Panc1 (cell line): Measurements from ENCODE around the gene DEPP1. TPM values are rescaled to one million over a fixed set of nuclear protein-coding genes. Genes with fewer than 3 reads are reported as not detected.

Source experiments
- ATAC-seq: fragments of 200-7000 bp; cut with Tn5 transposase; 2 replicates; pipeline ENCODE4 v1.9.1; 2020; ENCODE audit warnings: mild to moderate bottlenecking, moderate library complexity
- BruUV-seq: library from RNA; stranded (reverse); fragments of 400-500 nt; replicated peaks from 2 replicates; lab custom pipeline; 2021; lab: Mats Ljungman, UMichigan
- CTCF ChIA-PET: fragments of 300-600 bp; sonication (Branson Sonifier 250); formaldehyde crosslinking; loops from one replicate; lab custom pipeline; 2022; ENCODE audit warnings: antibody characterized with exemption; lab: Charles Lee
- POLR2A ChIA-PET: fragments of 300-600 bp; sonication (Branson Sonifier 250); formaldehyde crosslinking; loops from one replicate; lab custom pipeline; 2022; ENCODE audit warnings: antibody characterized with exemption; lab: Charles Lee
- DNase-seq: peaks from one replicate; pipeline ENCODE4 v3.0.0-alpha.2; 2010; ENCODE audit warnings: low read depth, low spot score
- H3K27ac ChIP-seq: 2 replicates; pipeline ENCODE4 v1.5.1; 2011; ENCODE audit warnings: mild to moderate bottlenecking, low read length, inconsistent platforms
- H3K27me3 ChIP-seq: fragments of 200-500 bp; sonication (Bioruptor generic); 2 replicates; pipeline ENCODE4 v1.6.0; 2014; ENCODE audit warnings: low read length, inconsistent platforms; ENCODE audit not compliant: control insufficient read depth, insufficient read depth
- H3K36me3 ChIP-seq: fragments of 200-500 bp; sonication (Bioruptor generic); 2 replicates; pipeline ENCODE4 v1.5.1; 2014; ENCODE audit warnings: inconsistent platforms, mild to moderate bottlenecking, low read length, moderate library complexity; ENCODE audit not compliant: control insufficient read depth, insufficient read depth
- H3K4me1 ChIP-seq: 2 replicates; pipeline ENCODE4 v1.5.1; 2011; ENCODE audit warnings: inconsistent platforms, mild to moderate bottlenecking, low read length, moderate library complexity; ENCODE audit not compliant: control insufficient read depth, insufficient read depth
- H3K4me3 ChIP-seq, 2 experiments: 2 replicates each; pipeline ENCODE4 v1.5.1; 2011 to 2012; ENCODE audit warnings: low read depth in 2 of 2, low read length in 2 of 2, mild to moderate bottlenecking in 2 of 2, inconsistent platforms in 1 of 2, moderate library complexity in 1 of 2
- H3K9me3 ChIP-seq: fragments of 200-500 bp; sonication (Bioruptor generic); 2 replicates; pipeline ENCODE4 v1.5.1; 2014; ENCODE audit warnings: low read depth, mild to moderate bottlenecking, inconsistent platforms, low read length, moderate library complexity; ENCODE audit not compliant: control insufficient read depth, insufficient read depth
- CTCF ChIP-seq: fragments of 450-650 bp; IDR thresholded peaks from 2 replicates; pipeline ENCODE4 v1.5.1; 2017; ENCODE audit warnings: mild to moderate bottlenecking
- POLR2AphosphoS5 ChIP-seq: IDR thresholded peaks from 2 replicates; pipeline ENCODE4 v1.6.1; 2012; ENCODE audit warnings: mild to moderate bottlenecking, low read depth, low read length, moderate library complexity
- SIN3A ChIP-seq: IDR thresholded peaks from 2 replicates; pipeline ENCODE4 v1.6.1; 2012; ENCODE audit warnings: low read depth, mild to moderate bottlenecking, low read length, moderate library complexity, borderline replicate concordance; ENCODE audit not compliant: insufficient read depth
- TCF7L2 ChIP-seq: IDR thresholded peaks from 2 replicates; pipeline ENCODE4 v1.6.1; 2011; ENCODE audit warnings: mild to moderate bottlenecking, low read depth, low read length, inconsistent platforms
- in situ Hi-C: cut with HindIII; loops from 2 replicates; pipeline ENCODE4 v1.10.0; 2016; ENCODE audit warnings: low sequenced_read_pairs, low pct_unique_long_range_greater_than_20kb
- intact Hi-C: fragments of 100-400 bp; cut with micrococcal nuclease; formaldehyde crosslinking; loops from one replicate; pipeline ENCODE4 v1.10.0; 2022; ENCODE audit not compliant: unreplicated experiment
- total RNA-seq: library from RNA; stranded (reverse); gene quantifications from one replicate; pipeline ENCODE4 v1.2.1, GENCODE V29; 2021; ENCODE audit not compliant: unreplicated experiment
- TF ChIP-seq, protein P1 (sequence below), 2 experiments: IDR thresholded peaks; 2 replicates each; pipeline ENCODE4 v1.6.1; 2011 to 2012; ENCODE audit warnings: low read depth in 2 of 2, control low read depth in 1 of 2, low read length in 1 of 2, mild to moderate bottlenecking in 1 of 2, moderate library complexity in 1 of 2; ENCODE audit not compliant: insufficient read depth in 1 of 2

Gene DEPP1
- total RNA-seq, 1 experiment from 2014 or later, result 16.6 TPM

DNA sequence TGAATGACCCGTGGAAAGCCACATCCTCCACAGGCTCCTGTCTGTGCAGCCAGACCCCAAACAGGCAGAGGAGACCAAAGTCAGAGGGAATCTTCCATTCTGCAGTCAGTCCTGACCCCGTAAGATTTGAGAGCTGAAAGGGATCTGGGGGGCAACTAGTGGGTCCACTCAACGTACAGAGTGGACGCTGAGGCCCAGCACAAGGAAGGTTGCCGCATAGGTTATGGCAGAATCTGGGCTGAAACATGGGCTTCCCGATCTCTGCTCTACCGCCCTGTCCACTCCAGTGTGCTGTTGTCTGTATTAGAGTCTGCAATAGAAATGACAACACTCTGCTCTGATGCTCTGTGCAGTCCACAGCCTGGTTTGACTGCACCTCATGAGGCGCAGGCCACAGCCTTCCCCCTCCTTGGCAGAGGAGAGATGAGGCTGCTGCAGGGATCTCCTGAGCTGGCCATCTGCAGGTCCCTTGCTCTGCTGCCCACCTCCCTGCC is 14.2 kb upstream of the DEPP1 start:
- in situ Hi-C loops, result no loop called here
- Histone ChIP-seq H3K9me3 (no peaks in the 10 kb centered on the region), H3K36me3 (no peaks in the 10 kb centered on the region), H3K27ac (no peak overlapping the region), H3K27me3 (no peaks in the 10 kb centered on the region), H3K4me1 (0 out of 2 replicates have a peak, but pooled peaks cover 7% of the 10 kb centered on the region), H3K4me3 (no peak overlapping the region)
- BruUV-seq, result no TSS peak
- DNase-seq (no peak), ATAC-seq (no peak)
- POLR2A ChIA-PET, result no interaction called here
- TF ChIP-seq CTCF, result no peak
- TF ChIP-seq, protein P1, sequence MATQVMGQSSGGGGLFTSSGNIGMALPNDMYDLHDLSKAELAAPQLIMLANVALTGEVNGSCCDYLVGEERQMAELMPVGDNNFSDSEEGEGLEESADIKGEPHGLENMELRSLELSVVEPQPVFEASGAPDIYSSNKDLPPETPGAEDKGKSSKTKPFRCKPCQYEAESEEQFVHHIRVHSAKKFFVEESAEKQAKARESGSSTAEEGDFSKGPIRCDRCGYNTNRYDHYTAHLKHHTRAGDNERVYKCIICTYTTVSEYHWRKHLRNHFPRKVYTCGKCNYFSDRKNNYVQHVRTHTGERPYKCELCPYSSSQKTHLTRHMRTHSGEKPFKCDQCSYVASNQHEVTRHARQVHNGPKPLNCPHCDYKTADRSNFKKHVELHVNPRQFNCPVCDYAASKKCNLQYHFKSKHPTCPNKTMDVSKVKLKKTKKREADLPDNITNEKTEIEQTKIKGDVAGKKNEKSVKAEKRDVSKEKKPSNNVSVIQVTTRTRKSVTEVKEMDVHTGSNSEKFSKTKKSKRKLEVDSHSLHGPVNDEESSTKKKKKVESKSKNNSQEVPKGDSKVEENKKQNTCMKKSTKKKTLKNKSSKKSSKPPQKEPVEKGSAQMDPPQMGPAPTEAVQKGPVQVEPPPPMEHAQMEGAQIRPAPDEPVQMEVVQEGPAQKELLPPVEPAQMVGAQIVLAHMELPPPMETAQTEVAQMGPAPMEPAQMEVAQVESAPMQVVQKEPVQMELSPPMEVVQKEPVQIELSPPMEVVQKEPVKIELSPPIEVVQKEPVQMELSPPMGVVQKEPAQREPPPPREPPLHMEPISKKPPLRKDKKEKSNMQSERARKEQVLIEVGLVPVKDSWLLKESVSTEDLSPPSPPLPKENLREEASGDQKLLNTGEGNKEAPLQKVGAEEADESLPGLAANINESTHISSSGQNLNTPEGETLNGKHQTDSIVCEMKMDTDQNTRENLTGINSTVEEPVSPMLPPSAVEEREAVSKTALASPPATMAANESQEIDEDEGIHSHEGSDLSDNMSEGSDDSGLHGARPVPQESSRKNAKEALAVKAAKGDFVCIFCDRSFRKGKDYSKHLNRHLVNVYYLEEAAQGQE (IDR thresholded peaks at IDR 0.05; ENCODE audit: insufficient read depth in 1 of 2, low read depth in 2 of 2, low read length in 1 of 2), result no peak
- TF ChIP-seq POLR2AphosphoS5, result no peak
- TF ChIP-seq TCF7L2, result no peak
- no peak for TF ChIP-seq SIN3A
- intact Hi-C loops, result no loop called here
- CTCF ChIA-PET, result no interaction called here

GRCh38 chr10:44992070-44992731 is 13.6 kb upstream of the DEPP1 start:
- CTCF ChIA-PET, result no interaction called here
- in situ Hi-C loops, result no loop called here
- TF ChIP-seq, protein P1 (IDR thresholded peaks at IDR 0.05; ENCODE audit: insufficient read depth in 1 of 2, low read depth in 2 of 2, low read length in 1 of 2), result no peak
- no peak for TF ChIP-seq CTCF
- no peak for TF ChIP-seq TCF7L2
- TF ChIP-seq SIN3A, result no peak
- TF ChIP-seq POLR2AphosphoS5, result no peak
- ATAC-seq, result no peak
- H3K4me1 ChIP-seq, result 0 out of 2 replicates have a peak, but pooled peaks cover 7% of the 10 kb centered on the region
- no peak for DNase-seq
- no peaks in the 10 kb centered on the region for H3K27me3 ChIP-seq
- no peak overlapping the region for H3K4me3 ChIP-seq
- H3K27ac ChIP-seq, result no peak overlapping the region
- POLR2A ChIA-PET, result no interaction called here
- intact Hi-C loops, result no loop called here
- no TSS peak for BruUV-seq
- no peaks in the 10 kb centered on the region for H3K9me3 ChIP-seq
- no peaks in the 10 kb centered on the region for H3K36me3 ChIP-seq
